Skin epidermis (tissue), 12 donors: ENCODE measurements around the gene MAGIX.

Source experiments
- H3K27ac ChIP-seq, 21 experiments: fragments of 200-600 bp; sonication (generic) in 11 of 21; one replicate each; pipeline ENCODE4 v1.5.0; 2020; ENCODE audit warnings: mild to moderate bottlenecking in 3 of 21, inconsistent platforms in 2 of 21, moderate library complexity in 2 of 21
- H3K4me3 ChIP-seq, 7 experiments: fragments of 200-600 bp; sonication (generic) in 2 of 7; one replicate each; pipeline ENCODE4 v1.5.0; 2020; ENCODE audit warnings: inconsistent platforms in 2 of 7, mild to moderate bottlenecking in 2 of 7, moderate library complexity in 1 of 7

The MAGIX gene

DNA sequence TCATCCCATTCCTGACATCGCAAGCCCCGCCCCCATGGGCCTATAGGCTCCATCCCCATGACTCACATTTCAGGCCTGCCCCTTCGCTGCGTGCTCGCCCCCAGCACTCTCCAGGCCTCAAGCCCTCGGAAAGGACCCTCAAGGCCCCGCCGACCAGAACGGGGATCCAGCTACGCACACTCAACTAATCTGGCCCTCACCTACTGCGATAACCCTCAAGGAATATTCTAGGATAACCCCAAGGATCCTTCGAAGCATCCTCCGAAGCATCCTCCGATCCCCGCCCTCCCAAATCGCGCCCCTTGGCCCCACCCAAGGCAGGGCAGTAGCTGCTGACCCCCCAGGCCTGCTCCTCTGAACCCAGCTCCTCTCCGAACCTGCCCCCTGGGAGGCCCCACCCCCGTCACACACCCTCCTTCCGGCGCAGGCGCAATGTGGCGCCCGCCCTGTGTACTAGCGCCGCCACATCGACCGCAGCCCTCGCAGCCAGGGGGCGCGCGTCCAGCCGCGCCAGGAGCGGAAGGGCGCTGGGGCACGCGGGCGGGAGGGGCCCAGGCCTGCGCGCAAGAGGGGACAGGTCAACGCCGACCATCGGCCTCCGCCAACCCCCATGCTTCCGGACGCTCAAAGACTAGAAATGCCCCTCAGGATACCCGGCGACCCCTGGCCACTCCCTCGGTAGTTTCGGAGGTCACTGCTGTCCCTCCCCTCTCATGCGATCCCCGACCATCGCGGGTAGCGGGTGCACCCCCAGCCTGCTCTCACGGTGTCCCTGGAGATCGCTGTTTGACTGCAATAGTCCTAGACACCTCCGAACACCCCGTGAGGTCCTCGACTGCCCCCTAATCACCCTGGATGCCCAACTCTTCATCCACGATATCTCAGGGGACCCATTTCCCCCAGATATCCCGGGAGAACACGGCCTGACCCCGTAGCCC lies 6.4 kb upstream of the MAGIX start:
- Histone ChIP-seq H3K4me3 (peak overlapping the region; percentile 32 to 45 (median 39)), H3K27ac (peak overlapping the region; percentile 58 to 93 (median 89))

DNA sequence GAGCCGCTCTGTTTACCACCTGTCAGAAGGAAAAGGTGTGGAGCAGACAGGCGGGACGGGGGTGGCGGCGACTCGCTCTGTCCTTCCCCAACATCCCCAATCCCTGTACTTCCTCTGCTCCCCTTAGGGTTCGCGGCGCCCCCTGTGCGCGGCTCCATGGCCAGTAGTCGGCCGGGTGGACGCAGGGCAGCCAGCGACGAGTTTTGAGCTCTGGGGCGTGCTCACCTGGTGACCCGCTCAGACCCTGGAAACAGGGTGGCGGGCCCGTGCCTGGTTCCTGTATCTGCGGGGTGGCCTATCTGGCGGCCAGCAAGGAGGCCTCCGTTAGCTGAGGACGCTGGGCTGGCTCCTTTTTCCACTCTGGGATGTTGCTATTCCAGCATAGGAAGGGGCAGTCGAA lies 5.4 kb upstream of the MAGIX start:
- Histone ChIP-seq H3K27ac (no peak overlapping the region), H3K4me3 (no peak overlapping the region)

GRCh38 chrX:49160908-49161307 lies 1.6 kb upstream of the MAGIX start:
- H3K27ac ChIP-seq, result no peak overlapping the region
- no peak overlapping the region for H3K4me3 ChIP-seq

GRCh38 chrX:49161632-49162031 lies 926 bp upstream of the MAGIX start:
- Histone ChIP-seq H3K4me3 (no peak overlapping the region), H3K27ac (no peak overlapping the region)

GRCh38 chrX:49163555-49164419 lies 1.2 kb downstream of the MAGIX start:
- Histone ChIP-seq H3K27ac (peak overlapping the region; percentile 46 to 93 (median 83)), H3K4me3 (peak overlapping the region; percentile 24 to 42 (median 28))

- Histone ChIP-seq H3K27ac (peak overlapping the region in 6 of 21 experiments; percentile 83 to 92 (median 90)), H3K4me3 (no peak overlapping the region)
Observed at GRCh38 chrX:49164589-49165360, 2.2 kb downstream of the MAGIX start.

- Histone ChIP-seq H3K4me3 (peak overlapping the region; percentile 24 to 48 (median 37)), H3K27ac (peak overlapping the region; percentile 63 to 95 (median 89))
Observed at GRCh38 chrX:49165901-49166881, 3.6 kb downstream of the MAGIX start.

- Histone ChIP-seq H3K27ac (peak overlapping the region; percentile 63 to 95 (median 89)), H3K4me3 (peak overlapping the region; percentile 1 to 48 (median 37))
Observed at GRCh38 chrX:49166914-49167739, 4.6 kb downstream of the MAGIX start.

DNA sequence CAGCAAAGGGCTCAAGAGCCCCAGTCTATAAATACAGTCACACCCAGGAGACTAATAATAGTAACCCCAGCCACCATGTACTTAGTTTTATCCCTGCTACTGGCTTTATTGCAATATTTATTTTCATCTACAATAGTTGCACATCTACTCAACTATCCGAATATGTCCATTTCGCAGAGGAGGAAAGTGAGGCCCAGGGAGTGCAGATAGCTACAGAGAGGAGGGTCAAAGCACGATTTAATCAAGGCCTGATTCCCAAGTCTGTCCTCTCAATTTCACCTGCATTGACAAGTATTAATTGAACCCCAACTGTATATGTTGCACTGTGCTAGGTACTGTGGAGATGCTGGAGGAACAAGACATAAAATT lies 5.2 kb downstream of the MAGIX start:
- Histone ChIP-seq H3K4me3 (peak overlapping the region in 6 of 7 experiments; percentile 1 to 48 (median 31)), H3K27ac (peak overlapping the region in 20 of 21 experiments; percentile 68 to 95 (median 89))

GRCh38 chrX:49171752-49172279 lies 9.3 kb downstream of the MAGIX start, which contains the start of gene PLP2:
Gene PLP2, plus strand, starts transcription at chrX:49171898. Its CDS starts 103 bp downstream, at chrX:49172001.
- peak within 1 kb of the TSS; percentile 46 to 65 (median 58) for H3K4me3 ChIP-seq
- peak within 1 kb of the TSS; percentile 67 to 96 (median 93) for H3K27ac ChIP-seq

DNA sequence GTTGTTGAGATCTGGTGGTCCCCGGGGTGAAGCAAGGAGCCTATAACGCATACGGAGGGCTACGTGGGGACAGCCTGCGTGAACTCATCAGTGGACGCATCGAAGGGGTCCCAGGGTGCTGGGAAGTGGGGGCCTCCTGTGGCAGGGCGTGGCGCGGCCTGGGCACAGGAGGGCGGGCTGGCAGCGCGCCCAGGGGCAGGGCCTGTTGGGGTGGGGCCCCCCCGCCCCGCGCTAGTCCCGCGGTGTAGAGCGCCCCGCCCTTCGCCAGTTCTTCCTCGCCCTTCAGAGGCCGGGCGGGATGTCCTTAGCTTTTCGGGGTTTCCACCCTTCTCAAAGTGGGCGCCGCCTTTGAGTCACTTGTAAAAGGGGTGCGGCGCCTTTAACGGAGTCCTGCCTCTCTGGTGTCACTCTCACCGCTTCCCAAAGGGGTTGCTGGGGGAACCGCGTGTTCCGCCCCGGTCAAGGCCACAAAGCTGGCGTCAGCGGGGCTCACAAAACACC lies 9.8 kb downstream of the MAGIX start:
- Histone ChIP-seq H3K4me3 (peak overlapping the region; percentile 46 to 65 (median 58)), H3K27ac (peak overlapping the region; percentile 67 to 96 (median 93))

- peak overlapping the region in 10 of 21 experiments; percentile 77 to 96 (median 94) for H3K27ac ChIP-seq
- peak overlapping the region in 4 of 7 experiments; percentile 46 to 63 (median 54) for H3K4me3 ChIP-seq
Observed at GRCh38 chrX:49173544-49173943, 11.0 kb downstream of the MAGIX start.

GRCh38 chrX:49174723-49175122 lies 12.2 kb downstream of the MAGIX start:
- Histone ChIP-seq H3K27ac (no peak overlapping the region), H3K4me3 (no peak overlapping the region)

GRCh38 chrX:49175435-49176274 lies 13.1 kb downstream of the MAGIX start:
- Histone ChIP-seq H3K4me3 (no peak overlapping the region), H3K27ac (peak overlapping the region in 8 of 21 experiments; percentile 7 to 83 (median 58))

DNA sequence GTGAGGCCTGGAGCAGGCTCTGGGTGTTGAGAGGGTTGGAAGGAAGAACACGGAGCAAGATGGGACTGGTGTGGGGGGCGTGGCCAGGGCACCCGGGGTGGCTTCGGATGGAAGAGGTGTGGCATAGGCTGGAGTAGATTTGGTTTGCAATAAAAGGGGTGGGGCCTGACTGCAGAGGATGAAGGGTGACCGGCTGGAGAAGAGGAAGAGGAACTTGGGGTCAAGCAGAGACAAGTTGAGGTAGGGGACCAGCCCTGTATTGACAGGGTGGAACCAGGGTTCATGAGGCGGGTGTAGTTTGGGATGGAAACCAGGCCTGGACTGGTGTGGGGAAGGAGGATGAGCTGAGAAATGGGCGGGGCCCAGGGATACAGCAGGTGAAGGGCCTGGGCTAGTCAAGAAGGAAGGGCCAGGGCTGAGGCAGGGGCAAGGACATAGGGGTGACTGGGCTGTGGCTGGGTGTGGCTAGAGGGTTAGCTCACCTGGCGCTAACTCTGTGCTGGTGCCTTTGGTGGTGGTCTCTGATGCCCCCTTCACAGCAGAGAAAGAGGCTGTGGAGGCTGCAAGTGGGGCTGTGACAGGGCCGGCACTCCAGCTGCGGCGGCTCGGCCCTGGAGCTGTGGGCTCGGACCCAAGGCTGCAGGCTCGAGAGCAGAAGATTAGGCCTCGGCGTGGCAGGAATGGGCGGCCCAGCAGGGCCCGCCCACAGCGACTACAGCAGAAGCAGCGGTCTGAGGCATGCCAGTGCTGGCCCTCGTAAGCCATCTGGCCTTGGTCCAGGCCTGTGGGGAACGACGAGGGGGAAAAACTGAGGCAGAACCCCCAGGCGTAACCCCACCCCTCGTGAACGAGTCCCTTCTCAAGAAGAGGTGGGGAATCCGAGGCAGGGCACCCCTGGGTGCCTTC lies 14.1 kb downstream of the MAGIX start:
- H3K4me3 ChIP-seq, result no peak overlapping the region
- H3K27ac ChIP-seq, result peak overlapping the region in 14 of 21 experiments; percentile 10 to 83 (median 58)
